CD4-positive, alpha-beta T cell (primary cell): ENCODE measurements around the gene SLC39A5. TPM values are rescaled to one million over a fixed set of nuclear protein-coding genes. Genes with fewer than 3 reads are reported as not detected.
A peak's percentile ranks its signal among the peaks of the same experiment; 100 is the strongest.

ENCODE experiments used
- ATAC-seq: fragments of 200-7000 bp; cut with Tn5 transposase; one replicate; pipeline ENCODE4 v1.10.0; 2022; ENCODE audit warnings: mild to moderate bottlenecking; ENCODE audit not compliant: poor library complexity
- CTCF ChIA-PET: fragments of 350-600 bp; sonication (Branson Sonifier 250); formaldehyde crosslinking; loops from one replicate; lab custom pipeline; 2021; ENCODE audit warnings: antibody characterized with exemption, inconsistent platforms; lab: Charles Lee
- POLR2A ChIA-PET: fragments of 350-600 bp; sonication (Branson Sonifier 250); formaldehyde crosslinking; loops from one replicate; lab custom pipeline; 2021; ENCODE audit warnings: antibody characterized with exemption, inconsistent platforms; lab: Charles Lee
- DNase-seq, 14 experiments: peaks; one replicate each; pipeline ENCODE4 v3.0.0-alpha.2; 2013 to 2020; ENCODE audit warnings: mixed read lengths in 2 of 14
- H3K27ac ChIP-seq, 2 donors: one replicate each; pipeline versions ENCODE4 v1.5.1 to v1.7.0; 2013; ENCODE audit warnings: low read length in 2 of 2, low read depth in 1 of 2, mild to moderate bottlenecking in 1 of 2
- H3K27me3 ChIP-seq, 2 experiments: 1 replicate in 1 of 2; 2 replicates in 1 of 2; pipeline versions ENCODE4 v1.6.1 to v1.7.0; 2013; ENCODE audit warnings: low read length in 2 of 2, control low read depth in 1 of 2, mild to moderate bottlenecking in 1 of 2, moderate library complexity in 1 of 2; ENCODE audit not compliant: insufficient read depth in 2 of 2, control insufficient read depth in 1 of 2
- H3K36me3 ChIP-seq: one replicate; pipeline ENCODE4 v1.6.1; 2013; ENCODE audit warnings: low read length, control low read depth; ENCODE audit not compliant: insufficient read depth
- H3K4me1 ChIP-seq: one replicate; pipeline ENCODE4 v1.6.1; 2013; ENCODE audit warnings: low read length, control low read depth; ENCODE audit not compliant: insufficient read depth
- H3K4me3 ChIP-seq: one replicate; pipeline ENCODE4 v1.5.1; 2013; ENCODE audit warnings: mild to moderate bottlenecking, low read length, moderate library complexity
- H3K9me3 ChIP-seq, 2 experiments: 1 replicate in 1 of 2; 2 replicates in 1 of 2; pipeline versions ENCODE4 v1.6.1 to v1.7.0; 2013; ENCODE audit warnings: low read length in 2 of 2, mild to moderate bottlenecking in 2 of 2, control low read depth in 1 of 2, moderate library complexity in 1 of 2; ENCODE audit not compliant: control insufficient read depth in 1 of 2, insufficient read depth in 1 of 2
- H3K27ac Mint-ChIP-seq: one replicate; pipeline ENCODE4 v1.8.0; 2020; ENCODE audit warnings: mixed read lengths
- H3K27me3 Mint-ChIP-seq: one replicate; pipeline ENCODE4 v1.8.0; 2021; ENCODE audit warnings: mixed read lengths
- H3K36me3 Mint-ChIP-seq: one replicate; pipeline ENCODE4 v1.8.0; 2021; ENCODE audit warnings: low read depth, mixed read lengths
- H3K4me1 Mint-ChIP-seq: one replicate; pipeline ENCODE4 v1.8.0; 2021; ENCODE audit warnings: low read depth, mixed read lengths
- H3K4me3 Mint-ChIP-seq: one replicate; pipeline ENCODE4 v1.8.0; 2020; ENCODE audit warnings: mild to moderate bottlenecking, mixed read lengths
- H3K9me3 Mint-ChIP-seq: one replicate; pipeline ENCODE4 v1.8.0; 2020; ENCODE audit warnings: mixed read lengths
- intact Hi-C, 2 experiments: fragments of 100-400 bp; cut with DNase I in 1 of 2; cut with micrococcal nuclease in 1 of 2; formaldehyde crosslinking; loops; one replicate each; pipeline versions ENCODE4 v1.15.1 to v1.9.0; 2023 to 2025; cut with DNase I, micrococcal nuclease
- polyA plus RNA-seq, 2 donors: library from polyadenylated mRNA; unstranded; fragments of 120-200 nt; gene quantifications; one replicate each; pipeline ENCODE4 v1.2.1, GENCODE V29; 2013
- total RNA-seq, 174 experiments: library from RNA in 2 of 174; stranded (reverse) in 2 of 174; gene quantifications; one replicate each; pipeline ENCODE4 v1.2.3 and lab custom pipeline; 2021 to 2026
- TF ChIP-seq, protein P1 (sequence below): fragments of 200-600 bp; IDR thresholded peaks from one replicate; pipeline ENCODE4 v1.8.0; 2022; ENCODE audit warnings: antibody characterized with exemption, mild to moderate bottlenecking

SLC39A5 gene, protein sequence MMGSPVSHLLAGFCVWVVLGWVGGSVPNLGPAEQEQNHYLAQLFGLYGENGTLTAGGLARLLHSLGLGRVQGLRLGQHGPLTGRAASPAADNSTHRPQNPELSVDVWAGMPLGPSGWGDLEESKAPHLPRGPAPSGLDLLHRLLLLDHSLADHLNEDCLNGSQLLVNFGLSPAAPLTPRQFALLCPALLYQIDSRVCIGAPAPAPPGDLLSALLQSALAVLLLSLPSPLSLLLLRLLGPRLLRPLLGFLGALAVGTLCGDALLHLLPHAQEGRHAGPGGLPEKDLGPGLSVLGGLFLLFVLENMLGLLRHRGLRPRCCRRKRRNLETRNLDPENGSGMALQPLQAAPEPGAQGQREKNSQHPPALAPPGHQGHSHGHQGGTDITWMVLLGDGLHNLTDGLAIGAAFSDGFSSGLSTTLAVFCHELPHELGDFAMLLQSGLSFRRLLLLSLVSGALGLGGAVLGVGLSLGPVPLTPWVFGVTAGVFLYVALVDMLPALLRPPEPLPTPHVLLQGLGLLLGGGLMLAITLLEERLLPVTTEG
- total RNA-seq: under 1 TPM in 1 of 2 experiments, not detected in 1; 0.33 TPM
- 0.23 TPM for polyA plus RNA-seq (2013, experiment 1 of 2)
- 0.23 TPM for polyA plus RNA-seq (2013, experiment 2 of 2)
- total RNA-seq (lab: John Stamatoyannopoulos, UW): 0 to 0.97 (median 0.24) reads per million in 172 experiments

DNA sequence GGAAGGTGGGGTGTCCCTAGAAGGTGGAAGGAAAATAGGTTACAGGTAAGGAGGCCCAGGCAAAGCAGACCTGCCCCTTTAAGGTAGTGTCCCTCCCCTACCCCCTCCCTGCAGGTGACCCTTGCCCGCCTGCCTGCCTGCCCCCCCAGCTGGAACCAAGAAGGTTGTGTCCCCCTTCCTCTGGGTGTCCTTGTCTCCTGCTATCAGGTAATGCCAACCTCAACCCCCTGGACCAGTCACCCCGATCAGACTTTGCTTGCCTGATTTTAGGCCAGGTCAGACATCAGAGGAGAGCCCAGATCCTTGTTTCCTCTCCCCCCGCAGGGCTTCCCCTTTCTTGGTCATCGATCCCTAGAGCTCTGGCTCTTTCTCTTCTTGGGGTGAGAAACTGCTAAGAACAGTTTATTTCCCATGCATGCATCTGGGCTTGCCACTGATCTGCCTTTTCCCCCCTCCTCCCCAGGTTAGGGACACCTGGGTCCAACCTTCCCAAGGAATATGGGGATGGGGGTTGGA, at the start of gene SLC39A5:
Gene SLC39A5 (plus strand): TSS at position 136 of the 516 bp plus-strand sequence. CDS start 1,224 bp downstream, outside the sequence.
- H3K27ac Mint-ChIP-seq: no peak within 1 kb of the TSS
- no peaks in the 10 kb centered on the region for H3K9me3 Mint-ChIP-seq
- Histone ChIP-seq H3K9me3 (no peaks in the 10 kb centered on the region), H3K36me3 (peaks cover 3% of the 10 kb centered on the region), H3K27me3 (no peaks in the 10 kb centered on the region), H3K27ac (no peak within 1 kb of the TSS), H3K4me1 (peaks cover 6% of the 10 kb centered on the region), H3K4me3 (no peak within 1 kb of the TSS)
- ChIA-PET POLR2A (no interaction called here), CTCF (no interaction called here)
- peaks cover 7% of the 10 kb centered on the region for H3K4me1 Mint-ChIP-seq
- no peak within 1 kb of the TSS for H3K4me3 Mint-ChIP-seq
- ATAC-seq: no peak
- DNase-seq: no peak
- TF ChIP-seq, protein P1, sequence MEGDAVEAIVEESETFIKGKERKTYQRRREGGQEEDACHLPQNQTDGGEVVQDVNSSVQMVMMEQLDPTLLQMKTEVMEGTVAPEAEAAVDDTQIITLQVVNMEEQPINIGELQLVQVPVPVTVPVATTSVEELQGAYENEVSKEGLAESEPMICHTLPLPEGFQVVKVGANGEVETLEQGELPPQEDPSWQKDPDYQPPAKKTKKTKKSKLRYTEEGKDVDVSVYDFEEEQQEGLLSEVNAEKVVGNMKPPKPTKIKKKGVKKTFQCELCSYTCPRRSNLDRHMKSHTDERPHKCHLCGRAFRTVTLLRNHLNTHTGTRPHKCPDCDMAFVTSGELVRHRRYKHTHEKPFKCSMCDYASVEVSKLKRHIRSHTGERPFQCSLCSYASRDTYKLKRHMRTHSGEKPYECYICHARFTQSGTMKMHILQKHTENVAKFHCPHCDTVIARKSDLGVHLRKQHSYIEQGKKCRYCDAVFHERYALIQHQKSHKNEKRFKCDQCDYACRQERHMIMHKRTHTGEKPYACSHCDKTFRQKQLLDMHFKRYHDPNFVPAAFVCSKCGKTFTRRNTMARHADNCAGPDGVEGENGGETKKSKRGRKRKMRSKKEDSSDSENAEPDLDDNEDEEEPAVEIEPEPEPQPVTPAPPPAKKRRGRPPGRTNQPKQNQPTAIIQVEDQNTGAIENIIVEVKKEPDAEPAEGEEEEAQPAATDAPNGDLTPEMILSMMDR: no peak
- H3K36me3 Mint-ChIP-seq: no peaks in the 10 kb centered on the region
- intact Hi-C loops: loop anchor here in 1 of 2 experiments (10.0 kb wide), 1 partner anchor 185 kb away; the partner anchor contains the start of gene RPS26
- no peaks in the 10 kb centered on the region for H3K27me3 Mint-ChIP-seq

DNA sequence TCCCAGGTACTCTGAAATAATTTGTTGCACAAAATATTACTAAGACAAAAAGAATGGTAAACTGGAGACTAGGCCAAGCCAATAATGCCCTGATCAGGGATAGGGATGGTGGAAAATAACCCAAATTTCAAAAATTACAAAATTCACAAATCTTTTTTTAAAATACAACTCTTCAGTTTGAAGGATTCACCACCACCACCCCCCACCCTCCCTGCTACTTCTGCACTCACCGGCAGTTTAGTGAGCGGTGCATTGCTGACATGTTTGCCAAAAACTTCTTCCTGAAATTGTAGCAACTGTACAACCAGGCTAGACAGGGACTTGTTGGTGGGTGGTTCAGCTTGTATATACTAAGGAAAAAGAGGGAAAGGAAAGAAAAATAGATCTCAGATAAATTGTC, 42.9 kb upstream of the SLC39A5 start:
- no peak for ATAC-seq
- Mint-ChIP-seq H3K4me3 (peak overlapping the region; percentile 70), H3K36me3 (peaks cover 74% of the 10 kb centered on the region), H3K4me1 (peaks cover 35% of the 10 kb centered on the region), H3K9me3 (no peaks in the 10 kb centered on the region), H3K27me3 (peaks cover 5% of the 10 kb centered on the region), H3K27ac (peak overlapping the region; percentile 99)
- H3K9me3 ChIP-seq: no peaks in the 10 kb centered on the region
- ChIA-PET CTCF (interaction anchor here (3.9 to 4.7 kb wide), 2 partner anchors 26 to 60 kb away, joined by 42 to 138 read pairs; partner anchors contain the start of gene ESYT1), POLR2A (interaction anchor here (4.1 kb wide), 1 partner anchor 59 kb away, joined by 113 read pairs; the partner anchor contains the start of gene ESYT1)
- DNase-seq: no peak
- peaks cover 33% of the 10 kb centered on the region for H3K4me1 ChIP-seq
- TF ChIP-seq, protein P1: no peak
- H3K27me3 ChIP-seq: no peaks in the 10 kb centered on the region
- intact Hi-C loops: loop anchor here in 1 of 2 experiments (5.0 kb wide), 2 partner anchors 35 to 445 kb away; partner anchors contain the start of genes GDF11 and MYL6B
- peaks cover 48% of the 10 kb centered on the region for H3K36me3 ChIP-seq
- no peak overlapping the region for H3K4me3 ChIP-seq
- no peak overlapping the region for H3K27ac ChIP-seq
